ENCODE measurements around the gene ADAMTS14. TPM values are rescaled to one million over a fixed set of nuclear protein-coding genes. Genes with fewer than 3 reads are reported as not detected.

ADAMTS14 gene
- total RNA-seq, 2 experiments from 2014 or later, result 0.03 TPM; not detected in 1

GRCh38 chr10:70675496-70676161 is 3.3 kb downstream of the ADAMTS14 start:
- no peaks in the 10 kb centered on the region for H3K9me2 ChIP-seq (ENCODE audit: insufficient read depth, low read length)
- no peak overlapping the region for H3K27ac ChIP-seq (ENCODE audit: low read depth, low read length, poor library complexity, severe bottlenecking)
- no peaks in the 10 kb centered on the region for H4K20me1 ChIP-seq (ENCODE audit: insufficient read depth, low read length)
- H3K79me2 ChIP-seq (ENCODE audit: insufficient read depth, low read depth, low read length), result no peaks in the 10 kb centered on the region
- ChIA-PET POLR2A (no interaction called here), CTCF (ENCODE audit: unreplicated experiment) (interaction anchor here (0.6 kb wide), 1 partner anchor 83 kb away, joined by 3 read pairs; no protein-coding TSS in a partner anchor)
- no peak overlapping the region for H3K4me3 ChIP-seq (ENCODE audit: low read depth, low read length, poor library complexity, severe bottlenecking)
- no peak overlapping the region for H2AFZ ChIP-seq (ENCODE audit: low read length)
- H3K4me2 ChIP-seq (ENCODE audit: low read length), result no peak overlapping the region
- H3K4me1 ChIP-seq (ENCODE audit: insufficient read depth, low read length, poor library complexity, severe bottlenecking), result no peaks in the 10 kb centered on the region
- no peaks in the 10 kb centered on the region for H3K9me3 ChIP-seq (ENCODE audit: low read length)
- no TSS peak for BruUV-seq (replicated peaks)
- TF ChIP-seq EZH2phosphoT487 (IDR thresholded peaks at IDR 0.05; ENCODE audit: borderline replicate concordance, low read depth, low read length), result no peak
- TF ChIP-seq, protein P1, sequence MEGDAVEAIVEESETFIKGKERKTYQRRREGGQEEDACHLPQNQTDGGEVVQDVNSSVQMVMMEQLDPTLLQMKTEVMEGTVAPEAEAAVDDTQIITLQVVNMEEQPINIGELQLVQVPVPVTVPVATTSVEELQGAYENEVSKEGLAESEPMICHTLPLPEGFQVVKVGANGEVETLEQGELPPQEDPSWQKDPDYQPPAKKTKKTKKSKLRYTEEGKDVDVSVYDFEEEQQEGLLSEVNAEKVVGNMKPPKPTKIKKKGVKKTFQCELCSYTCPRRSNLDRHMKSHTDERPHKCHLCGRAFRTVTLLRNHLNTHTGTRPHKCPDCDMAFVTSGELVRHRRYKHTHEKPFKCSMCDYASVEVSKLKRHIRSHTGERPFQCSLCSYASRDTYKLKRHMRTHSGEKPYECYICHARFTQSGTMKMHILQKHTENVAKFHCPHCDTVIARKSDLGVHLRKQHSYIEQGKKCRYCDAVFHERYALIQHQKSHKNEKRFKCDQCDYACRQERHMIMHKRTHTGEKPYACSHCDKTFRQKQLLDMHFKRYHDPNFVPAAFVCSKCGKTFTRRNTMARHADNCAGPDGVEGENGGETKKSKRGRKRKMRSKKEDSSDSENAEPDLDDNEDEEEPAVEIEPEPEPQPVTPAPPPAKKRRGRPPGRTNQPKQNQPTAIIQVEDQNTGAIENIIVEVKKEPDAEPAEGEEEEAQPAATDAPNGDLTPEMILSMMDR (conservative IDR thresholded peaks at IDR 0.05; ENCODE audit: low read length), result no peak
- DNase-seq (ENCODE audit: low spot score), result no peak
- H3K36me3 ChIP-seq (ENCODE audit: insufficient read depth, low read length), result no peaks in the 10 kb centered on the region
- intact Hi-C loops (cut with micrococcal nuclease; ENCODE audit: unreplicated experiment), result no loop called here

- CTCF ChIA-PET (ENCODE audit: unreplicated experiment), result no interaction called here
- intact Hi-C loops (cut with micrococcal nuclease; ENCODE audit: unreplicated experiment), result no loop called here
- DNase-seq (ENCODE audit: low spot score), result no peak
- Histone ChIP-seq H3K4me3 (ENCODE audit: low read depth, low read length, poor library complexity, severe bottlenecking) (no peak overlapping the region), H3K4me1 (ENCODE audit: insufficient read depth, low read length, poor library complexity, severe bottlenecking) (no peaks in the 10 kb centered on the region), H4K20me1 (ENCODE audit: insufficient read depth, low read length) (no peaks in the 10 kb centered on the region), H3K27ac (ENCODE audit: low read depth, low read length, poor library complexity, severe bottlenecking) (no peak overlapping the region), H3K4me2 (ENCODE audit: low read length) (no peak overlapping the region), H2AFZ (ENCODE audit: low read length) (no peak overlapping the region), H3K9me3 (ENCODE audit: low read length) (no peaks in the 10 kb centered on the region), H3K9me2 (ENCODE audit: insufficient read depth, low read length) (no peaks in the 10 kb centered on the region), H3K79me2 (ENCODE audit: insufficient read depth, low read depth, low read length) (no peaks in the 10 kb centered on the region), H3K36me3 (ENCODE audit: insufficient read depth, low read length) (no peaks in the 10 kb centered on the region)
- no TSS peak for BruUV-seq (replicated peaks)
- POLR2A ChIA-PET, result no interaction called here
- TF ChIP-seq, protein P1 (conservative IDR thresholded peaks at IDR 0.05; ENCODE audit: low read length), result no peak
- no peak for TF ChIP-seq EZH2phosphoT487 (IDR thresholded peaks at IDR 0.05; ENCODE audit: borderline replicate concordance, low read depth, low read length)
Measured at GRCh38 chr10:70676511-70676910, 4.2 kb downstream of the ADAMTS14 start.

DNA sequence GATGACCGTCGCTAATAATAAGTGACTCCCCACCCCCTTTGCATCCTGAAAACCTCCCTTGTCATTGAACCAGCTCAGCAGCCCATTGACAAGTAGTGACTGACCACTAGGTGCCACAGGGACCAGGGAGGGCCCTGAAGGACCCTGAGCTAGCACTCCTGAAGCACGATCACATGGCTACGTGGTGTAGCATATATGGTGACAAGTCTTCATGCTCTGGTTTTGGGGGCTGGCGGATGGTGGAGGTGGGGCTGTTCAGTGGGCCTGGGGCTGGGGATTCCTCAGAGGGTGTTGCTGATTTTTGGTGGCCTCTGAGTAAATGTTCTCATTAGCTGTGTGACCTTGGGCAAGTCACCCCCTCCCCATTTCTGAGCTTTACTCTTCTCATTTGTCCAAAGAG is 4.7 kb downstream of the ADAMTS14 start:
- no peaks in the 10 kb centered on the region for H3K4me1 ChIP-seq (ENCODE audit: insufficient read depth, low read length, poor library complexity, severe bottlenecking)
- no peak overlapping the region for H2AFZ ChIP-seq (ENCODE audit: low read length)
- TF ChIP-seq, protein P1 (conservative IDR thresholded peaks at IDR 0.05; ENCODE audit: low read length), result no peak
- TF ChIP-seq EZH2phosphoT487 (IDR thresholded peaks at IDR 0.05; ENCODE audit: borderline replicate concordance, low read depth, low read length), result no peak
- H3K9me3 ChIP-seq (ENCODE audit: low read length), result no peaks in the 10 kb centered on the region
- DNase-seq (ENCODE audit: low spot score), result no peak
- H3K4me2 ChIP-seq (ENCODE audit: low read length), result no peak overlapping the region
- no peaks in the 10 kb centered on the region for H4K20me1 ChIP-seq (ENCODE audit: insufficient read depth, low read length)
- H3K27ac ChIP-seq (ENCODE audit: low read depth, low read length, poor library complexity, severe bottlenecking), result no peak overlapping the region
- CTCF ChIA-PET (ENCODE audit: unreplicated experiment), result no interaction called here
- H3K36me3 ChIP-seq (ENCODE audit: insufficient read depth, low read length), result no peaks in the 10 kb centered on the region
- POLR2A ChIA-PET, result no interaction called here
- H3K9me2 ChIP-seq (ENCODE audit: insufficient read depth, low read length), result no peaks in the 10 kb centered on the region
- intact Hi-C loops (cut with micrococcal nuclease; ENCODE audit: unreplicated experiment), result no loop called here
- no TSS peak for BruUV-seq (replicated peaks)
- no peak overlapping the region for H3K4me3 ChIP-seq (ENCODE audit: low read depth, low read length, poor library complexity, severe bottlenecking)
- H3K79me2 ChIP-seq (ENCODE audit: insufficient read depth, low read depth, low read length), result no peaks in the 10 kb centered on the region

Data from OCI-LY7 (cell line).